MM.1S (cell line): ENCODE measurements around the gene KLF6.

Source experiments
- DNase-seq: peaks from one replicate; pipeline ENCODE4 v3.0.0-alpha.2; 2015
- H2AFZ ChIP-seq: fragments of 300-600 bp; sonication (generic); 2 replicates; pipeline ENCODE4 v1.6.0; 2016; ENCODE audit warnings: antibody characterized with exemption, low read length
- H3F3A ChIP-seq: fragments of 300-600 bp; sonication (generic); 2 replicates; pipeline ENCODE4 v1.6.1; 2016; ENCODE audit warnings: mild to moderate bottlenecking, antibody characterized with exemption, low read length, moderate library complexity, mixed read lengths; ENCODE audit not compliant: insufficient read depth
- H3K27ac ChIP-seq: fragments of 300-600 bp; sonication (generic); 2 replicates; pipeline ENCODE4 v1.5.1; 2016; ENCODE audit warnings: mild to moderate bottlenecking, low read length
- H3K27me3 ChIP-seq: fragments of 300-600 bp; sonication (generic); replicated peaks from 2 replicates; pipeline ENCODE4 v1.6.0; 2016; ENCODE audit warnings: low read length; ENCODE audit not compliant: insufficient read depth
- H3K36me3 ChIP-seq: fragments of 300-600 bp; sonication (generic); replicated peaks from 2 replicates; pipeline ENCODE4 v1.6.1; 2016; ENCODE audit warnings: mild to moderate bottlenecking, low read length, mixed read lengths; ENCODE audit not compliant: insufficient read depth
- H3K4me1 ChIP-seq: fragments of 300-600 bp; sonication (generic); 2 replicates; pipeline ENCODE4 v1.6.1; 2016; ENCODE audit warnings: low read length, mixed read lengths
- H3K4me2 ChIP-seq: fragments of 300-600 bp; sonication (generic); 2 replicates; pipeline ENCODE4 v1.6.0; 2016; ENCODE audit warnings: low read depth, low read length
- H3K4me3 ChIP-seq: fragments of 300-600 bp; sonication (generic); 2 replicates; pipeline ENCODE4 v1.5.1; 2016; ENCODE audit warnings: low read length, mixed read lengths
- H3K79me2 ChIP-seq: fragments of 300-600 bp; sonication (generic); 2 replicates; pipeline ENCODE4 v1.6.1; 2016; ENCODE audit warnings: mixed run types, low read length, mixed read lengths
- H3K9ac ChIP-seq: fragments of 300-600 bp; sonication (generic); 2 replicates; pipeline ENCODE4 v1.6.1; 2016; ENCODE audit warnings: low read length, mixed read lengths
- H3K9me2 ChIP-seq: fragments of 300-600 bp; sonication (generic); replicated peaks from 2 replicates; pipeline ENCODE4 v1.6.1; 2016; ENCODE audit warnings: mild to moderate bottlenecking, low read length, mixed read lengths; ENCODE audit not compliant: insufficient read depth
- H3K9me3 ChIP-seq: fragments of 300-600 bp; sonication (generic); replicated peaks from 2 replicates; pipeline ENCODE4 v1.6.1; 2016; ENCODE audit warnings: mild to moderate bottlenecking, low read length, mixed read lengths; ENCODE audit not compliant: insufficient read depth
- H4K20me1 ChIP-seq: fragments of 300-600 bp; sonication (generic); 2 replicates; pipeline ENCODE4 v1.6.1; 2016; ENCODE audit warnings: mild to moderate bottlenecking, low read length, moderate library complexity, mixed read lengths; ENCODE audit not compliant: insufficient read depth
- EZH2 ChIP-seq: fragments of 300-600 bp; sonication (generic); optimal IDR thresholded peaks from 2 replicates; pipeline ENCODE3; 2017; ENCODE audit warnings: low read depth, mild to moderate bottlenecking, antibody characterized with exemption, low read length, mixed read lengths
- EZH2phosphoT487 ChIP-seq: fragments of 300-600 bp; sonication (generic); IDR thresholded peaks from 2 replicates; pipeline ENCODE4 v1.6.1; 2018; ENCODE audit warnings: antibody characterized with exemption, low read length
- TF ChIP-seq, protein P1 (sequence below): fragments of 300-600 bp; sonication (generic); IDR thresholded peaks from 2 replicates; pipeline ENCODE4 v1.5.1; 2016; ENCODE audit warnings: antibody characterized with exemption, low read length, mixed read lengths

The KLF6 gene

DNA sequence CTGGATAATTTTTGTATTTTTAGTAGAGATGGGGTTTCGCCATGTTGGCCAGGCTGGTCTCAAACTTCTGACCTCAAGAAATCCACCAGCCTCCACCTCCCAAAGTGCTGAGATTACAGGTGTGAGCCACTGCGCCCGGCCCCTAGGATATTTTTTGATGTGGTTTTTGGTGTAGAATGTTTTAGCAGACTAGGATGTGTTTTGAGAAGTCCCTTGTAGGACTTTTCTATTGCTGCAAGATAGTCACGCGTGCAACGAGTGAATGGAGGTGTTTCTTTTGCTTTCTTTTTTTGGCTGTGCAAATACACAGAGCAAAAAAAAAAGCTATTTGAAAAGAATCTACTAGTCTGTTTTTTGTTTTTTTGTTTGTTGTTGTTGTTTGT, 29.8 kb upstream of the KLF6 start:
- H4K20me1 ChIP-seq = no peaks in the 10 kb centered on the region
- no peak overlapping the region for H3K4me2 ChIP-seq
- no peak overlapping the region for H3K4me3 ChIP-seq
- no peaks in the 10 kb centered on the region for H3K27me3 ChIP-seq
- no peaks in the 10 kb centered on the region for H3K36me3 ChIP-seq
- no peaks in the 10 kb centered on the region for H3K9me2 ChIP-seq
- H3K9ac ChIP-seq = no peak overlapping the region
- DNase-seq = no peak
- TF ChIP-seq EZH2phosphoT487 (no peak), EZH2 (no peak)
- TF ChIP-seq, protein P1, sequence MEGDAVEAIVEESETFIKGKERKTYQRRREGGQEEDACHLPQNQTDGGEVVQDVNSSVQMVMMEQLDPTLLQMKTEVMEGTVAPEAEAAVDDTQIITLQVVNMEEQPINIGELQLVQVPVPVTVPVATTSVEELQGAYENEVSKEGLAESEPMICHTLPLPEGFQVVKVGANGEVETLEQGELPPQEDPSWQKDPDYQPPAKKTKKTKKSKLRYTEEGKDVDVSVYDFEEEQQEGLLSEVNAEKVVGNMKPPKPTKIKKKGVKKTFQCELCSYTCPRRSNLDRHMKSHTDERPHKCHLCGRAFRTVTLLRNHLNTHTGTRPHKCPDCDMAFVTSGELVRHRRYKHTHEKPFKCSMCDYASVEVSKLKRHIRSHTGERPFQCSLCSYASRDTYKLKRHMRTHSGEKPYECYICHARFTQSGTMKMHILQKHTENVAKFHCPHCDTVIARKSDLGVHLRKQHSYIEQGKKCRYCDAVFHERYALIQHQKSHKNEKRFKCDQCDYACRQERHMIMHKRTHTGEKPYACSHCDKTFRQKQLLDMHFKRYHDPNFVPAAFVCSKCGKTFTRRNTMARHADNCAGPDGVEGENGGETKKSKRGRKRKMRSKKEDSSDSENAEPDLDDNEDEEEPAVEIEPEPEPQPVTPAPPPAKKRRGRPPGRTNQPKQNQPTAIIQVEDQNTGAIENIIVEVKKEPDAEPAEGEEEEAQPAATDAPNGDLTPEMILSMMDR = no peak
- H3F3A ChIP-seq = peaks cover 18% of the 10 kb centered on the region
- no peak overlapping the region for H3K27ac ChIP-seq
- no peaks in the 10 kb centered on the region for H3K9me3 ChIP-seq
- H3K79me2 ChIP-seq = no peaks in the 10 kb centered on the region
- no peak overlapping the region for H2AFZ ChIP-seq
- H3K4me1 ChIP-seq = peaks cover 22% of the 10 kb centered on the region

DNA sequence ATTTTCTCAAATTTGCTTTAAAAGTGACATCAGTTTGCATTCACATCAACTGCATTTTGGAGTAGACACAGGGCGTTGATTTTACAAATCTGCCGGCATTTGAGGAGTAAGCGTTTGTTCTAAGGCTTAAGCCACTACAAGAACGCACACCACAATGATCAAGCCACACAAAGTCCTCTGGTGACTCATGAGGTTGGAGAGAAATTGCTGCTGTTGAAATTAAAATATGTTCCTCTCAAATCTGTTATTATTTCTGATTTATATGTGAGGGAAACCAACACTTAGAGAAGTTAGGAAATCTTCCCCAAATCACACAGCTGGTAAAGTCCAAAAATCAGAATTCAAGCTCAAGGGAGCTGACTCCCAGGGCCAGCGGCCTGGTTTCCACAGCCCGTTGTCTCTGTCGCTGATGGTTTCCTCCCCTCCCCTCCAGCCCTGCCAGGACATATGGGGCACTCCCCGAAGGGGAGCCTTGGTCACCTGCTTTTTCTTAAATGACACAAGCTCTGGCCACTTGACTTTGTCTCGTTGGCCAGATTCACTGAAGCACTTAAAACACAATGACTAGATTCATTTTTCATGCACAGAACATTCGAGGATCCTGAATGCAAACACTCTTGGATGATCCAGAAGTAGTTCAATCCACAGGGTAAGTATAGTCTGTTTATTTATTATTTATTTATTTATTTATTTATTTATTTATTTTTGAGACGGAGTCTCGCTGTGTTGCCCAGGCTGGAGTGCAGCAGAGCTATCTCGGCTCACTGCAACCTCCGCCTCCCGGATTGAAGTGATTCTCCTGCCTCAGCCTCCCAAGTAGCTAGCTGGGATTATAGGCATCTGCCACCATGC, 29.2 kb upstream of the KLF6 start:
- no peaks in the 10 kb centered on the region for H3K36me3 ChIP-seq
- no peaks in the 10 kb centered on the region for H4K20me1 ChIP-seq
- H3K4me3 ChIP-seq = no peak overlapping the region
- H3K9ac ChIP-seq = no peak overlapping the region
- no peak overlapping the region for H2AFZ ChIP-seq
- peaks cover 23% of the 10 kb centered on the region for H3K4me1 ChIP-seq
- no peaks in the 10 kb centered on the region for H3K9me2 ChIP-seq
- H3K4me2 ChIP-seq = no peak overlapping the region
- H3K9me3 ChIP-seq = no peaks in the 10 kb centered on the region
- DNase-seq = no peak
- no peaks in the 10 kb centered on the region for H3K27me3 ChIP-seq
- H3K79me2 ChIP-seq = no peaks in the 10 kb centered on the region
- TF ChIP-seq EZH2phosphoT487 = no peak
- TF ChIP-seq, protein P1 = no peak
- no peak for TF ChIP-seq EZH2
- peaks cover 18% of the 10 kb centered on the region for H3F3A ChIP-seq
- no peak overlapping the region for H3K27ac ChIP-seq

DNA sequence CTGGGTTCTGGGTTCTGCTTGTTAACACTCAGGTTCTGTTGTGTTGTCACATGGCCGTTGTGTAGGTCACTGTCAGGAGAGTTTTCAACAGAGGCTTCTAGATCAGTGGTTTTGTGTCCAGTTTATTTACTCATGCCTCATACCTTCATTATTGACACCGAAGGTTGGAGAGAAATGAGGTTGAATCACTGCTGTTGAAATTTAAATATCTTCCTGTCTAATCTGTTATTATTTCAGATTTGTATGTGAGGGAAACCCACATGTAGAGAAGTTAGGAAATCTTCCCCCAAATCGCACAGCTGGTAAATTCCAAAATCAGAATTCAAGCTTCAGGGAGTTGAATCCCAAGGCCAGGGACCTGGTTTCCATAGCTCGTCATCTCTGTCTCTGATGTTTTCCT, 28.3 kb upstream of the KLF6 start:
- no peaks in the 10 kb centered on the region for H3K36me3 ChIP-seq
- no peaks in the 10 kb centered on the region for H3K9me2 ChIP-seq
- no peaks in the 10 kb centered on the region for H3K9me3 ChIP-seq
- H3K4me2 ChIP-seq = no peak overlapping the region
- no peak overlapping the region for H3K4me3 ChIP-seq
- no peak for DNase-seq
- H4K20me1 ChIP-seq = no peaks in the 10 kb centered on the region
- TF ChIP-seq, protein P1 = no peak
- TF ChIP-seq EZH2 (no peak), EZH2phosphoT487 (no peak)
- H3K27me3 ChIP-seq = no peaks in the 10 kb centered on the region
- H3K4me1 ChIP-seq = peaks cover 23% of the 10 kb centered on the region
- no peaks in the 10 kb centered on the region for H3K79me2 ChIP-seq
- H2AFZ ChIP-seq = no peak overlapping the region
- H3K27ac ChIP-seq = no peak overlapping the region
- peaks cover 18% of the 10 kb centered on the region for H3F3A ChIP-seq
- no peak overlapping the region for H3K9ac ChIP-seq
